NCI-H1436 (cell line): ENCODE data around the gene SMAD7.

Experiments
- DNase-seq: peaks from one replicate; lab custom pipeline; 2025; lab: John Stamatoyannopoulos, UW

SMAD7 gene

GRCh38 chr18:48950536-48951447 lies at the start of gene SMAD7:
Gene SMAD7 (minus strand): TSS chr18:48950965. CDS start chr18:48950424, 541 bp downstream.
- no peak for DNase-seq

DNA sequence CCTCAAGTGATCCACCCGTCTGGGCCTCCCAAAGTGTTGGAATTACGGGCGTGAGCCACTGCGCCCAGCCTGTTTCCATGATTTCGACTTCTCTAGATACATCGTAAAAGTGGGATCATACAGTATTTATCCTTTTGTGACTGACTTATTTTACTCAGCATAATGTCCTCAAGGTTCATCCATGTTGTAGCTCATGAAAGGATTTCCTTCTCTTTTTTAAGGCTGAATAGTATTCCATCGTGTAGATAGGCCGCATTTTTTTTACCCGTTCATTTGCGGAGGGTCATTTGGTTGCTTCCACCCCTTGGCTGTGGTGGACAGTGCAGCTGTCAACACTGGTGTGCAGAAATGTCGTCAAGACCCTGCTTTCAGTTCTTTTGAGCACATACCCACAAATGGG lies 48.8 kb upstream of the SMAD7 start:
- no peak for DNase-seq

DNA sequence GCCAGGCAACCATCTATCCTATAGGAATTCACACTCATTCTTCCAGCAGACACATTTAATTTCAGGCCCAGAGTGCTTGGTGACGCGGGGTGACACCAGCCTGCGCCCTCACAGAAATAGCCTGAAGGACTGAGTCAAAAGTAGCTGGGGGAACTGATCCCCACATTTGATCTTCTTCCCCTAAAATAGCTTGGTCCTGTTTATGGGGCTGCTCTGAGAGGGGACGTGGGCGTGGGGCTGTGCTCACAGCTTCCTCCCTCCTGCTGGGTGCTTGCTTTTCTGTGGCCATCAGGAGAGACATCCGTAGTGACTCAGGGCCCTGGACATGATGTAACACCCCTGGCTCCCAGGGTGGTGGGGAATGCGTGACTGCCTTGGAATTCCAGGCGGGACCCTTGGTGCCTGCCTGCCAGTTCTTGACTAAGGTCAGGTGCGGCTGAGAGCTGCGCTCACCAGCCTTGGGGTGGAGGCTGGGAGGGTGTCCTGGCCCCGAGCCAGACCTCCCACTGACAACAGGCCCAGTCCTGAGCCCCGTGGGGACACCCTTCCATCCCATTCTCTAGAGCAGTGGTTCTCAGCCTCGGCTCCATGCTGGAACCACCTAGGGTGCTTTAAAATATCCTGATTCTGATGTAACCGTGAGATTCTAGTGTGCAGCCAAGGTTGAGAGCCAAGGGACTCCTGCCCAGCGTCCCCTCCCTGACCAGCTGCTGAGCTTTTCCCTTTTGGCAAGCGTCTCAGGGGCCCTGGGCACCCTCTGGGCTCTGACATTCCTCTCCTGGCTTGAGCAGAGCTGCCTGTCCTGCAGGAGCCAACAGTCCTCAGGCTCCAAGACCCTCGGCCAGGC lies 47.4 kb upstream of the SMAD7 start:
- no peak for DNase-seq

- DNase-seq, result no peak
Observed at GRCh38 chr18:48997681-48997984, 46.9 kb upstream of the SMAD7 start.

DNA sequence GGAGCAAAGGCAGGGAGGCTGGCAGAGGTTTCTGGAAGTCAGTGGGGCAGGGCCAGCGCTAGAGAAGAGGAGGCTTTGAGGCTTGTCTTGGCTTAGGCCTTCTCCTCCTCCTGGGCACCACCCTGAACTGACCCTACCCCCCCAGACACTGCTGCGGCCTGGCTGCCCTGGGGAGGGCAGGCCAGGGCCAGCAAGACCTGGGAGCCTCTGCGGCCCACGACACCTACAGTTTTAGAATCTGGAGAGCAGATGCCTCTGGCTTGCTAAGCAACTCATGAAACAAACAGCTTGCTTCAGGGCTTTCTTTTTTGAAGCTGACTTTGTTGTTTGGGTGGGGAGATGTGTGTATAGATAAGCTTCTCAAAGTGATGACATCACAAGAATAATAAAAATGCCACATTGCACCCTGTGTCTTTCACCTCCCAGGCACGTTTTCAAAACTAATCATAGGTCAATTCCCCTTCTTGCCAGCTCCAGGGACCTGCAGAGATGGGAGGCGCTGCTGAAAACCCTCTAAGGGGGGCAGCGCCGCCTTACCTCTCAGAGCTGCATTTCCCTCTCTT lies 46.2 kb upstream of the SMAD7 start:
- DNase-seq, result no peak

DNA sequence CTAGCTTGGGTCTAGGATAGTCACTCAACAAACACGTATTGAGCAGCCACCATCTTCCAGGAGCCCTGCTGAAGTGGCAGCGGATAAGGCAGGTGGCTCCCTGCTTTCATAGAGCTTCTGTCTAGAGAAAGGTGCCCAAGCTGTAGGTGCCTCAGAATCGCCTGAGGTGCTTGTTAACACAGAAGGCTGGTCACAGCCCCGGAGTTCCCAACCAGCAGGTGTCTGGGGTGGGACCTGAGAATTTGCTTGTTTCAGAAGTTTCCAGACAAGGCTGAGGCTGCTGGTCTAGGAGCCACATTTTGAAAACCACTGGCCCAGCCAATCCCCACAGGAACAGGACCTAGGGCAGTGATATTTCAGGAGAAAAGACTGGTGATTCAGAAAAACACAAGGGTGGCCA lies 45.3 kb upstream of the SMAD7 start:
- no peak for DNase-seq

DNA sequence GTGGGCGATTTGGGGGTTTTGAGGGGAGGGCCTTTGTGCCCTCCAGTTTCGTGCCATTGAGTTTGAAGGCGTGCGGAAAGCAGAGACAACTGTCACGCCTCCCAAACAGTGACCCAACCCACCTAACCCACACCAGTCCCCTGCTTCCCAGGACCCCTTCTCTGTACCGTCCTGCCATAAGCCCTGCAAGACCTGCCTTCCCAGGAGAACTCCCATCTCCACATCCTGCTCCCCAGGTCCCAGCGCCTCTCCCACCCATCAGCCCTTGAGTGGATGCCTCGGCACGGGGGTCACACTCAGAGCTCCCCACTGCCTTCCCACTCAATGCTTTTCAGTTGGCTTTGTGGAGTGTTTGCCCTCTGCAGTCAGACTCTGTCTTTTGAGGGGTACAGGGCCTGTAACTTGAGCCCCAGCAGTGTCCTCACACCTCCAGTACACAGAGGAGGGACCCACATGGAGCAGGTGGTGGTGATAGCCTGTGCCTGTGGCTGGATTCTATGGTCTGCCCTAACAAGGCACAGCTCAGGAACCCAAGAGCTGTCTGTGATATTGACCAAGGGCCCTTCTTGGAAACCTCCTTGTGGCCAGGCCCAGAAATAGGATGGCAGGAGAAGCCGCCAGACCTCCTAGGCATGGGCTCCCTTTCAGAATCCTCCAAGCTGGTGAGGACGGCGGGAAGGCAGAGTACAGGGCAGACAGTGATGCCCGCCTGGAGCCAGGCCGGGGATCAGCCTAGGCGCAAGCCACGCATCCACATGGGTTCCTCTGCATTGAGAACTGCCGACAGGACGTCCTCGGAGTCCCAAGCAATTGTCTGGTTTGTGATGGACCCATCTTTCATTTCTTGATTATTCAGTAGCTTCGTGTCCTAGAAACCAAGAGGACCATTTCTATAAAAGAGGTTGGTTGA lies 44.4 kb upstream of the SMAD7 start:
- no peak for DNase-seq

DNA sequence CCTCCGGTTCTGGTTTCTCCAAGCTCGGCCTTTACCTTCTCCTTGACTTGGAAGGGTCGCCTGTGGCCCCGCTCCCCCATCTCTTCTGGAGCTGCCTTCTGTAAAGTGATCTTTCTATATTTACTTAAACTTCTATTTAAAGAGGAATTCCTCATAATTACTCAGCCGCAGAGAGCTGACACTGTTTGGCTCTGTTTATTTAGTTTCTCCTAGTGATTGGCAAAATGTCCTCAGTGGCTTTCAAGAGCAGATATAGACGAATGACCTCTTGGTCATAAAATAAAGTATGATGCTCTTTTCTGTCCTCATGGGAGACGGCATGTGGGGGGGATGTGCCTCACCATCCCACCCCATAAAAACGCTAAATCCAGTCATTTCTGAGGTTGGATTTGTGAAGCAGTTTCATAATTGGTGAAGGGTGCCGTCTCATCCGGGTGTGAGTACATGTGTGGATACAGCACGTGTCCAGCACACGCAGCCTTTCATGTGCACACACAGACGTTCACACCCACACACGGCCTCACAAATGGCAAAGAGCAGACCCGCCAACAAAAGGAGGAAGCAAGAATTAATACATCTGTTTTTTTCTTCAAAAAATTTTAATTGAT lies 43.4 kb upstream of the SMAD7 start:
- DNase-seq, result no peak

DNA sequence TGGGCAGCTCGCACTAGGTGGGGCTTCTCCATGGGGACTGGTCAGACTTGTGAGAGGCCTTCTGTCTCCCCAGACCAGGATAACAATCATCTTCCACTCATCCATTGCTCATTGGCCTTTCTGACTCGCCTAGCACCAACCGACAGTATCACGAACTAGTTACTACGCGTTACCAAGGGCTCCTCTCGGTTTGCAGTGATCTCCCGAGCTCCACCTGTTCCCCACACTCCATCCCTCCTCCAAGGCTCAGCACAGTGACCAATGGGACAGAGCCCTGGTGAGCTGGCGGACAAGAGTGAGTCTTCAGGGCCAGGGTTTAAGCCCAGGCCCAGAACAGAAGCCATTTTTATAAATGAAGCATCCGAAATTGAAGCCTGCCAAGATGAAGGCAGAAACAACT lies 42.8 kb upstream of the SMAD7 start:
- no peak for DNase-seq

GRCh38 chr18:48992791-48993555 lies 42.2 kb upstream of the SMAD7 start:
- DNase-seq, result no peak

- no peak for DNase-seq
Observed at GRCh38 chr18:48992133-48992532, 41.4 kb upstream of the SMAD7 start.

DNA sequence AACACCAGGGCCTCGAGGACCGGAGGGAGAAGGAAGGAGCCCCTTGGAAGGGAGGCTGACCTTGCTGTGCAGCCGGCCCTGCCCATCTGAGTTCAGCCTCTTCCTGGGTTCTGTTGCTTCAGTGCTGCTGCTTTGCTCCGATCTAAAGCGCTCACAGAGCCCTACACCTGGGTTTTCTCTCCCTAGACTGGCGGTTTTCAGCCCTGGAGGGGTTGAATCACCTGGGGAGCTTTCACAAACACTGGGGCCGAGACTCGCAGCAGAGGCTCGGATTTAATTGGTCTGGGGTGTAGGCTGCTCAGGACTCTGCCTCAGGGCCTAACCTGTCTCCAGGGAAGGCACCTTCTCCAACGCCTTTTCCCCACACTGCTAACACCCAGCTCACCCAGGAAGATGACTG lies 40.9 kb upstream of the SMAD7 start:
- peak; percentile 24 for DNase-seq

- no peak for DNase-seq
Observed at GRCh38 chr18:48991319-48991660, 40.5 kb upstream of the SMAD7 start.

DNA sequence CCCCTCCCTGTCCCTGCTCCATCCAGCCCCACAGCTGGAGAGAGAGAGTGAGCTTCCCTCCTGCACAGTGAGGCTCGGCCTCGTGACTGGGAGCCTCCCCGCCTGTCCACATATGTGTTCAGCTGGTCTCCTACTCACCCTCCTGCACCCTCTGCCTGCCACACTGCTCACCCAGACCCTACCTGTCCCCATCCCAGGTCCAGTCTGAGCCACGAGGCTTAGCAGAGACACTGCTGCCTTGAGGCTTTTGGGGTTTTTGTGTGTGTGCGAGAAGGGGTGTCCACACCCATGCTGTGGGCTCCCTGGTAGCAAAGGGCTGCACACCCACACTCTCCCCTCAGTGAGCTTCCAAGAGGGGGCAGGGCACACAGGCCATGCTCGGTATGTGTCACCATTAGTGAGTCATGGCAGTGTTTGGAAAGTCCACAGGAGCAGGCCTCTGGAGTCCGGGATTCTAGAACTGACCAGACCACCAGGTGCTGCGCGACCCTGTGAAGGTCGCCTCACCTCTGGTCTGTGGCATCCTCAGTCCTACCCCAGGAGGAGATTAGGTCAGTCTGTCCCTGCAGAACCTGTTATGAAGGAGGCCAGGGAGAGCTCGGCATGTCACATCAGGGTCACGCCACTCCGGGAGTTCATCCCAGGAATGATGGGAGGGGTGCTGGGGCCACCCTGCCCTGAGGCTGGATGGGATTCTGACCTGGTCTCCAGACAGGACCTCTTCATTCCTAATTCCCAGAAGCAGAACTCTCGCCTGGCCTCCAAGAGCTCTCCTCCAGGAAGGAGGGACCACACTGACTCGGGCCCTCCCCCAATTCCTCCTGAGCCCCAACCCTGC lies 39.9 kb upstream of the SMAD7 start:
- no peak for DNase-seq

DNA sequence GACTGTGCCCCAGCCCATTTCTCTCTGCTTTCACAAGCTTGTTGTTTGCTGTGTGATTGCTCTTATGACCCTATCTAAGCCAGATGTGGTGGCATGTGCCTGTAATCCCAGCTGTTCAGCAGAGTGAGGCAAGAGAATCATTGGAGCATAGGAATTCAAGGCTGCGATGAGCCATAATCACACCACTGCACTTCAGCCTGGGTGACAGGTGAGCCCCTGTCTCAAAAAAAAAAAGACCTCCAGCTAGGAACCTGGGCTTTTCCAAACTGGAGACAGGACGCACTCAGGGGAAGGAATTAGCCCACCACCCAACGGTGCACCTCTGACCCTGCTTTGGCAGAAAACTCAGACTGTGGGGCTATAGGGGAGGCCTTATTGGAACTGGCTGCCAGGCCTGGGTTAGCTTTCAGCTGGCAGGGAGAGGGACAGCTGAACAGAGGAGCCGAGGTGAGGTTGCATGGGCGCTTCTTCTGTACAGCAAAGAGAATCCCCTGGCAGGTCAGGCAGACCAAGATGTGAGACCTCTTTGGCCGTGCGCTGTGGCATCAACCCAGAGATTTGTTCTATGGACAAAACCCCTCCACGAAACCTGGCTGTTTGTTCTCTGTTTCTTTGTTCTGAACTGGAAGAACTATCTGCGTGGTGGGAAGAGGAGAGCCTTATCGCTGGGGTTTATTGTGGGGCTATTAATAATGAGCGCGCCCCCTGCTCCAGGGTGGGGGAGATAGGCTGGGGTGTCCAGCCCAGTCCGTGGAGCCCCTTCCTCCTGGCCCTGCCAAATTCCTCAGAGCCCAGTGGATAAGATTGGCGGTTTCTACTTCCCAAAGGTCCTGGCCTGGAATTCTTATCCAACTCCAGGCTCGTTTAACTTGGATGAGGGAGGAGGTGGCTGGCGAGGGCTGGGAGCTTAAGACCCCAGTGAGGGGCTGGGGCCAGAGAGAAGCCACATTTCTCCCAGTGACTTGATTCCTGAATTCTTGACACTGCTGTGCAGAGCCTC lies 38.8 kb upstream of the SMAD7 start:
- no peak for DNase-seq

- DNase-seq, result no peak
Observed at GRCh38 chr18:48988508-48989303, 37.9 kb upstream of the SMAD7 start.

GRCh38 chr18:48987821-48988220 lies 37.1 kb upstream of the SMAD7 start:
- no peak for DNase-seq
